ENCODE results near the gene TMEM63A. TPM values are rescaled to one million over a fixed set of nuclear protein-coding genes. Genes with fewer than 3 reads are reported as not detected.
"Not testable (repeated sequence)": the region's sequence is repeated elsewhere in the genome, so short reads cannot be mapped to it uniquely, and the experiment has no call there.

Gene TMEM63A
- total and polyA plus RNA-seq, 2 experiments from 2014 or later: 11.9 to 13.5 TPM

GRCh38 chr1:225812488-225813213 lies 69.5 kb downstream of the TMEM63A start:
- H3K79me2 ChIP-seq (ENCODE audit: insufficient read depth): no peaks in the 10 kb centered on the region
- H4K20me1 ChIP-seq (ENCODE audit: insufficient read depth): no peaks in the 10 kb centered on the region
- no peaks in the 10 kb centered on the region for H3K27me3 ChIP-seq (replicated peaks; ENCODE audit: insufficient read depth)
- H3K9me2 ChIP-seq (ENCODE audit: insufficient read depth): no peaks in the 10 kb centered on the region
- in situ Hi-C loops (cut with MboI): no loop called here
- peak overlapping the region; percentile 52; the same call in 1 of the 2 replicates for H3K9ac ChIP-seq
- H3K4me3 ChIP-seq: no peak overlapping the region
- no peaks in the 10 kb centered on the region for H3K9me3 ChIP-seq (ENCODE audit: low read depth)
- no peaks in the 10 kb centered on the region for H3K36me3 ChIP-seq (ENCODE audit: low read depth)
- no peak for TF ChIP-seq EZH2phosphoT487 (IDR thresholded peaks at IDR 0.05; ENCODE audit: insufficient read depth, low read depth)
- TF ChIP-seq EZH2 (IDR thresholded peaks at IDR 0.05; ENCODE audit: insufficient read depth, poor library complexity, severe bottlenecking): no peak
- peak overlapping the region; percentile 63 for H3K27ac ChIP-seq
- peaks cover 37% of the 10 kb centered on the region for H3F3A ChIP-seq (ENCODE audit: insufficient read depth)
- H3K4me1 ChIP-seq (ENCODE audit: insufficient read depth): peaks cover 47% of the 10 kb centered on the region
- H3K4me2 ChIP-seq (ENCODE audit: unreplicated experiment): no peak overlapping the region
- peak overlapping the region; percentile 79 for H2AFZ ChIP-seq
- peak; percentile 41 for DNase-seq
- WGBS, 2 experiments (ENCODE audit: low coverage in 1 of 2, low lambda C conversion rate in 2 of 2, missing lambda C conversion rate in 2 of 2): 57 to 59% methylated on average over 8 of the region's 8 CpGs

GRCh38 chr1:225811622-225812487 lies 70.3 kb downstream of the TMEM63A start:
- no peaks in the 10 kb centered on the region for H3K79me2 ChIP-seq (ENCODE audit: insufficient read depth)
- DNase-seq: peak; percentile 69
- H3K27me3 ChIP-seq (replicated peaks; ENCODE audit: insufficient read depth): no peaks in the 10 kb centered on the region
- H3K4me3 ChIP-seq: peak overlapping the region; percentile 85
- H3F3A ChIP-seq (ENCODE audit: insufficient read depth): peaks cover 37% of the 10 kb centered on the region
- peak overlapping the region; percentile 79; the same call in 1 of the 2 replicates for H3K9ac ChIP-seq
- peak overlapping the region; percentile 88; the same call in 1 of the 2 replicates for H2AFZ ChIP-seq
- no peaks in the 10 kb centered on the region for H3K36me3 ChIP-seq (ENCODE audit: low read depth)
- WGBS, 2 experiments (ENCODE audit: low coverage in 1 of 2, low lambda C conversion rate in 2 of 2, missing lambda C conversion rate in 2 of 2): 35 to 39% methylated on average over 10 of the region's 10 CpGs
- no peak for TF ChIP-seq EZH2phosphoT487 (IDR thresholded peaks at IDR 0.05; ENCODE audit: insufficient read depth, low read depth)
- no peak for TF ChIP-seq EZH2 (IDR thresholded peaks at IDR 0.05; ENCODE audit: insufficient read depth, poor library complexity, severe bottlenecking)
- in situ Hi-C loops (cut with MboI): no loop called here
- H3K9me3 ChIP-seq (ENCODE audit: low read depth): no peaks in the 10 kb centered on the region
- no peak overlapping the region for H3K27ac ChIP-seq
- H4K20me1 ChIP-seq (ENCODE audit: insufficient read depth): no peaks in the 10 kb centered on the region
- H3K4me2 ChIP-seq (ENCODE audit: unreplicated experiment): peak overlapping the region; percentile 89
- no peaks in the 10 kb centered on the region for H3K9me2 ChIP-seq (ENCODE audit: insufficient read depth)
- peaks cover 40% of the 10 kb centered on the region for H3K4me1 ChIP-seq (ENCODE audit: insufficient read depth)

- 11% methylated on average over 29 of the region's 29 CpGs for WGBS, 2 experiments (ENCODE audit: low coverage in 1 of 2, low lambda C conversion rate in 2 of 2, missing lambda C conversion rate in 2 of 2)
- H3K27me3 ChIP-seq (replicated peaks; ENCODE audit: insufficient read depth); H4K20me1 ChIP-seq (ENCODE audit: insufficient read depth); H3K9me3 ChIP-seq (ENCODE audit: low read depth); H3K9me2 ChIP-seq (ENCODE audit: insufficient read depth); in situ Hi-C loops (cut with MboI); H3K36me3 ChIP-seq (ENCODE audit: low read depth); H3K79me2 ChIP-seq (ENCODE audit: insufficient read depth): not testable (repeated sequence)
- Histone ChIP-seq H3K4me1 (ENCODE audit: insufficient read depth) (peaks cover 36% of the 10 kb centered on the region), H3F3A (ENCODE audit: insufficient read depth) (peaks cover 37% of the 10 kb centered on the region), H2AFZ (peak overlapping the region; percentile 88), H3K27ac (peak overlapping the region; percentile 22; the same call in 1 of the 2 replicates), H3K4me2 (ENCODE audit: unreplicated experiment) (peak overlapping the region; percentile 89), H3K4me3 (peak overlapping the region; percentile 85), H3K9ac (peak overlapping the region; percentile 79)
- DNase-seq: peak; percentile 34
Observed at GRCh38 chr1:225810579-225811538, 71.3 kb downstream of the TMEM63A start.
